SK-N-SH (cell line): ENCODE measurements around the gene KCNJ9. TPM values are rescaled to one million over a fixed set of nuclear protein-coding genes. Genes with fewer than 3 reads are reported as not detected.

ENCODE experiments used
- CTCF ChIA-PET: fragments of 300-600, 350-600 bp; formaldehyde crosslinking; extraction: SDS; loops from one replicate; lab custom pipeline; 2021; lab: Yijun Ruan, JAX
- POLR2A ChIA-PET: fragments of 350-600 bp; sonication (Branson Sonifier 250); formaldehyde crosslinking; extraction: SDS; loops from one replicate; lab custom pipeline; 2020; ENCODE audit warnings: antibody characterized with exemption, inconsistent platforms; lab: Yijun Ruan, JAX
- DNase-seq: peaks from one replicate; pipeline ENCODE4 v3.0.0; 2012
- H2AFZ ChIP-seq: fragments of 200-600 bp; sonication (generic); 2 replicates; pipeline ENCODE4 v1.8.1; 2016; ENCODE audit warnings: antibody characterized with exemption, mild to moderate bottlenecking, low read depth
- H3F3A ChIP-seq: fragments of 200-600 bp; sonication (generic); replicated peaks from 2 replicates; pipeline ENCODE3; 2016; ENCODE audit warnings: antibody characterized with exemption, mild to moderate bottlenecking; ENCODE audit not compliant: insufficient read depth
- H3K27ac ChIP-seq, 2 experiments: fragments of 200-500 bp in 1 of 2; fragments of 200-600 bp in 1 of 2; sonication (Bioruptor generic) in 1 of 2; sonication (generic), shearing (Covaris generic) in 1 of 2; 2 replicates each; pipeline versions ENCODE4 v1.5.1 to v1.6.1; 2014 to 2016; ENCODE audit warnings: low read depth in 2 of 2, inconsistent platforms in 1 of 2, low read length in 1 of 2, mild to moderate bottlenecking in 1 of 2, mixed read lengths in 1 of 2
- H3K27me3 ChIP-seq: fragments of 200-600 bp; sonication (generic), shearing (Covaris generic); 2 replicates; pipeline ENCODE4 v1.6.1; 2016; ENCODE audit warnings: mixed run types; ENCODE audit not compliant: insufficient read depth
- H3K36me3 ChIP-seq, 2 experiments: fragments of 200-500 bp in 1 of 2; fragments of 200-600 bp in 1 of 2; sonication (Bioruptor generic) in 1 of 2; sonication (generic) in 1 of 2; replicated peaks in 1 of 2; 2 replicates each; pipeline versions ENCODE3 to v1.5.1; 2014 to 2016; ENCODE audit warnings: low read length in 1 of 2, mild to moderate bottlenecking in 1 of 2; ENCODE audit not compliant: insufficient read depth in 2 of 2, control insufficient read depth in 1 of 2
- H3K4me1 ChIP-seq, 2 experiments: fragments of 200-500 bp in 1 of 2; fragments of 200-600 bp in 1 of 2; sonication (Bioruptor generic) in 1 of 2; sonication (generic), shearing (Covaris generic) in 1 of 2; 2 replicates each; pipeline versions ENCODE4 v1.5.1 to v1.6.1; 2014 to 2016; ENCODE audit warnings: low read depth in 1 of 2, low read length in 1 of 2, mixed run types in 1 of 2; ENCODE audit not compliant: insufficient read depth in 2 of 2, control insufficient read depth in 1 of 2
- H3K4me2 ChIP-seq: fragments of 200-600 bp; sonication (generic), shearing (Covaris generic); 2 replicates; pipeline ENCODE4 v1.6.1; 2017; ENCODE audit warnings: mixed run types
- H3K4me3 ChIP-seq, 2 experiments: fragments of 200-500 bp in 1 of 2; fragments of 200-600 bp in 1 of 2; sonication (Bioruptor generic) in 1 of 2; sonication (generic), shearing (Covaris generic) in 1 of 2; 2 replicates each; pipeline versions ENCODE4 v1.5.1 to v1.8.1; 2014 to 2016; ENCODE audit warnings: low read depth in 2 of 2, inconsistent platforms in 1 of 2, low read length in 1 of 2, mild to moderate bottlenecking in 1 of 2, mixed read lengths in 1 of 2, moderate library complexity in 1 of 2
- H3K79me2 ChIP-seq: fragments of 200-600 bp; sonication (generic); 2 replicates; pipeline ENCODE4 v1.8.1; 2017; ENCODE audit warnings: mild to moderate bottlenecking; ENCODE audit not compliant: insufficient read depth
- H3K9ac ChIP-seq: fragments of 200-600 bp; sonication (generic); 2 replicates; pipeline ENCODE4 v1.6.1; 2017; ENCODE audit warnings: mixed run types
- H3K9me2 ChIP-seq: fragments of 200-600 bp; sonication (generic); 2 replicates; pipeline ENCODE4 v1.6.1; 2017; ENCODE audit warnings: mixed run types
- H3K9me3 ChIP-seq: fragments of 200-600 bp; sonication (generic); 2 replicates; pipeline ENCODE4 v1.6.1; 2017; ENCODE audit warnings: mixed run types, mild to moderate bottlenecking, moderate library complexity
- H4K20me1 ChIP-seq: fragments of 200-600 bp; sonication (generic); 2 replicates; pipeline ENCODE4 v1.6.1; 2017; ENCODE audit warnings: mild to moderate bottlenecking, mixed run types; ENCODE audit not compliant: insufficient read depth
- ELF1 ChIP-seq: IDR thresholded peaks from 2 replicates; pipeline ENCODE4 v1.4.0; 2012
- FOSL2 ChIP-seq: IDR thresholded peaks from 2 replicates; pipeline ENCODE4 v1.4.0; 2012; ENCODE audit warnings: low read depth, mild to moderate bottlenecking, moderate library complexity, borderline replicate concordance
- FOXJ3 ChIP-seq: sonication (generic); formaldehyde crosslinking; IDR thresholded peaks from 2 replicates; pipeline ENCODE4 v1.5.1; 2020; ENCODE audit warnings: mild to moderate bottlenecking, missing genetic modification reagents
- GABPA ChIP-seq: IDR thresholded peaks from 2 replicates; pipeline ENCODE4 v1.4.0; 2012; ENCODE audit warnings: low read depth, mild to moderate bottlenecking
- GATA2 ChIP-seq: sonication (generic); formaldehyde crosslinking; IDR thresholded peaks from 2 replicates; pipeline ENCODE4 v1.5.0; 2020; ENCODE audit warnings: mild to moderate bottlenecking, missing genetic modification reagents
- MXI1 ChIP-seq: IDR thresholded peaks from 2 replicates; pipeline ENCODE4 v1.6.1; 2012; ENCODE audit warnings: mild to moderate bottlenecking, low read depth, low read length, improper control_type of control experiment
- NRF1 ChIP-seq: IDR thresholded peaks from 2 replicates; pipeline ENCODE4 v1.6.1; 2012; ENCODE audit warnings: low read depth, mild to moderate bottlenecking, low read length
- POLR2AphosphoS5 ChIP-seq: IDR thresholded peaks from 2 replicates; pipeline ENCODE4 v1.6.1; 2012; ENCODE audit warnings: low read depth, low read length
- RAD21 ChIP-seq: IDR thresholded peaks from 2 replicates; pipeline ENCODE4 v1.6.1; 2012; ENCODE audit warnings: mild to moderate bottlenecking, low read length
- RFX5 ChIP-seq: IDR thresholded peaks from 2 replicates; pipeline ENCODE4 v1.6.1; 2012; ENCODE audit warnings: mild to moderate bottlenecking, improper control_type of control experiment, low read length
- RXRA ChIP-seq: IDR thresholded peaks from 2 replicates; pipeline ENCODE4 v1.4.0; 2012; ENCODE audit warnings: low read depth, mild to moderate bottlenecking, borderline replicate concordance
- SMC3 ChIP-seq: IDR thresholded peaks from 2 replicates; pipeline ENCODE4 v1.6.1; 2012; ENCODE audit warnings: low read depth, low read length, improper control_type of control experiment
- TAF1 ChIP-seq: IDR thresholded peaks from 2 replicates; pipeline ENCODE4 v1.6.1; 2012; ENCODE audit warnings: low read depth, mild to moderate bottlenecking, low read length, moderate library complexity, borderline replicate concordance
- TCF12 ChIP-seq: IDR thresholded peaks from 2 replicates; pipeline ENCODE4 v1.4.0; 2012
- TEAD4 ChIP-seq: IDR thresholded peaks from 2 replicates; pipeline ENCODE4 v1.4.0; 2012; ENCODE audit warnings: mild to moderate bottlenecking, borderline replicate concordance; ENCODE audit not compliant: insufficient read depth
- YY1 ChIP-seq: IDR thresholded peaks from 2 replicates; pipeline ENCODE4 v1.4.0; 2012; ENCODE audit warnings: low read depth, mild to moderate bottlenecking
- WGBS: methylation state at CpG from one replicate; pipeline ENCODE4 v1.1.6; 2017; ENCODE audit warnings: low lambda C conversion rate; 5-methylcytosine and 5-hydroxymethylcytosine counted together
- polyA plus RNA-seq, 3 experiments: library from polyadenylated mRNA; depleted of rRNA; stranded (reverse); fragments of >200 nt; gene quantifications; 2 replicates each; pipeline ENCODE4 v1.2.3, GENCODE V29; 2012
- TF ChIP-seq, protein P1 (sequence below): IDR thresholded peaks from 2 replicates; pipeline ENCODE4 v1.6.1; 2012; ENCODE audit warnings: mild to moderate bottlenecking, low read depth, low read length, moderate library complexity
- TF ChIP-seq, protein P2 (sequence below): IDR thresholded peaks from 2 replicates; pipeline ENCODE4 v1.4.0; 2012; ENCODE audit warnings: low read depth, borderline replicate concordance
- TF ChIP-seq, protein P3 (sequence below): fragments of 150-350 bp; IDR thresholded peaks from 2 replicates; pipeline ENCODE4 v1.6.1; 2016; ENCODE audit warnings: mild to moderate bottlenecking, low read depth, low read length

Gene KCNJ9
- polyA plus RNA-seq, 1 of the 3 experiments (the other 2 are of a cell fraction) = 0.02 TPM

DNA sequence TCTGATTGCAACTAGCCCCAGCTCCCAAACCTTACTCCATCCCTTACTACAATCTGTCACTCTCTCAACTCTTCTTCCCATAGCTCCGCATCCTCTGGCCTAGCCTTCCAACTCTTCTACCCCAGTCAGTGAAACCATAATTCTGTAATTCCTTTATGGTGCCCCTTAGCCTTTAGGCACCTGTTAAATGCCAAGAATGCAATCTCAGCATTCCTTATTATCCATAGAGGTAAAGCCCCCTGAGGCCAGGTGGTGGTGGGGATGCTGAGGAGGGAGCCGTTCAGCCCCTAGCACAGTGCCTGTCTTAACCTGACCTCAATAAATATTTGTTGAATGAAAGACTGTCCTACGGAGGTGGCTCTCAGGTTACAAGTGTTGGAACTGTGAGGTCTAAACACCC is 48.2 kb downstream of the KCNJ9 start:
- no peaks in the 10 kb centered on the region for H3K9me3 ChIP-seq
- WGBS = 63% methylated on average over 3 of the region's 3 CpGs
- no peaks in the 10 kb centered on the region for H3K9me2 ChIP-seq
- H3K4me1 ChIP-seq = peaks cover 0 to 8% of the 10 kb centered on the region in 2 experiments; a peak in 1 of 4 replicates
- H4K20me1 ChIP-seq = no peaks in the 10 kb centered on the region
- H3K27me3 ChIP-seq = 0 out of 2 replicates have a peak, but pooled peaks cover 4% of the 10 kb centered on the region
- no peaks in the 10 kb centered on the region for H3K79me2 ChIP-seq
- no peak overlapping the region for H3K4me2 ChIP-seq
- H3K36me3 ChIP-seq = no peaks in the 10 kb centered on the region
- CTCF ChIA-PET = interaction anchor here (1.2 to 2.3 kb wide), 4 partner anchors 29 to 162 kb away, joined by 3 to 11 read pairs (median 6); no protein-coding TSS in a partner anchor
- TF ChIP-seq ELF1 (no peak), POLR2AphosphoS5 (no peak), YY1 (no peak), GATA2 (CRISPR knock-in tag) (no peak), MXI1 (no peak), GABPA (no peak), RAD21 (no peak), RFX5 (no peak), NRF1 (no peak), RXRA (no peak), TCF12 (no peak), SMC3 (no peak), TAF1 (no peak), FOSL2 (no peak), FOXJ3 (CRISPR knock-in tag) (no peak), TEAD4 (no peak)
- TF ChIP-seq, protein P1, sequence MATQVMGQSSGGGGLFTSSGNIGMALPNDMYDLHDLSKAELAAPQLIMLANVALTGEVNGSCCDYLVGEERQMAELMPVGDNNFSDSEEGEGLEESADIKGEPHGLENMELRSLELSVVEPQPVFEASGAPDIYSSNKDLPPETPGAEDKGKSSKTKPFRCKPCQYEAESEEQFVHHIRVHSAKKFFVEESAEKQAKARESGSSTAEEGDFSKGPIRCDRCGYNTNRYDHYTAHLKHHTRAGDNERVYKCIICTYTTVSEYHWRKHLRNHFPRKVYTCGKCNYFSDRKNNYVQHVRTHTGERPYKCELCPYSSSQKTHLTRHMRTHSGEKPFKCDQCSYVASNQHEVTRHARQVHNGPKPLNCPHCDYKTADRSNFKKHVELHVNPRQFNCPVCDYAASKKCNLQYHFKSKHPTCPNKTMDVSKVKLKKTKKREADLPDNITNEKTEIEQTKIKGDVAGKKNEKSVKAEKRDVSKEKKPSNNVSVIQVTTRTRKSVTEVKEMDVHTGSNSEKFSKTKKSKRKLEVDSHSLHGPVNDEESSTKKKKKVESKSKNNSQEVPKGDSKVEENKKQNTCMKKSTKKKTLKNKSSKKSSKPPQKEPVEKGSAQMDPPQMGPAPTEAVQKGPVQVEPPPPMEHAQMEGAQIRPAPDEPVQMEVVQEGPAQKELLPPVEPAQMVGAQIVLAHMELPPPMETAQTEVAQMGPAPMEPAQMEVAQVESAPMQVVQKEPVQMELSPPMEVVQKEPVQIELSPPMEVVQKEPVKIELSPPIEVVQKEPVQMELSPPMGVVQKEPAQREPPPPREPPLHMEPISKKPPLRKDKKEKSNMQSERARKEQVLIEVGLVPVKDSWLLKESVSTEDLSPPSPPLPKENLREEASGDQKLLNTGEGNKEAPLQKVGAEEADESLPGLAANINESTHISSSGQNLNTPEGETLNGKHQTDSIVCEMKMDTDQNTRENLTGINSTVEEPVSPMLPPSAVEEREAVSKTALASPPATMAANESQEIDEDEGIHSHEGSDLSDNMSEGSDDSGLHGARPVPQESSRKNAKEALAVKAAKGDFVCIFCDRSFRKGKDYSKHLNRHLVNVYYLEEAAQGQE = no peak
- TF ChIP-seq, protein P2, sequence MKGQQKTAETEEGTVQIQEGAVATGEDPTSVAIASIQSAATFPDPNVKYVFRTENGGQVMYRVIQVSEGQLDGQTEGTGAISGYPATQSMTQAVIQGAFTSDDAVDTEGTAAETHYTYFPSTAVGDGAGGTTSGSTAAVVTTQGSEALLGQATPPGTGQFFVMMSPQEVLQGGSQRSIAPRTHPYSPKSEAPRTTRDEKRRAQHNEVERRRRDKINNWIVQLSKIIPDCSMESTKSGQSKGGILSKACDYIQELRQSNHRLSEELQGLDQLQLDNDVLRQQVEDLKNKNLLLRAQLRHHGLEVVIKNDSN = no peak
- TF ChIP-seq, protein P3, sequence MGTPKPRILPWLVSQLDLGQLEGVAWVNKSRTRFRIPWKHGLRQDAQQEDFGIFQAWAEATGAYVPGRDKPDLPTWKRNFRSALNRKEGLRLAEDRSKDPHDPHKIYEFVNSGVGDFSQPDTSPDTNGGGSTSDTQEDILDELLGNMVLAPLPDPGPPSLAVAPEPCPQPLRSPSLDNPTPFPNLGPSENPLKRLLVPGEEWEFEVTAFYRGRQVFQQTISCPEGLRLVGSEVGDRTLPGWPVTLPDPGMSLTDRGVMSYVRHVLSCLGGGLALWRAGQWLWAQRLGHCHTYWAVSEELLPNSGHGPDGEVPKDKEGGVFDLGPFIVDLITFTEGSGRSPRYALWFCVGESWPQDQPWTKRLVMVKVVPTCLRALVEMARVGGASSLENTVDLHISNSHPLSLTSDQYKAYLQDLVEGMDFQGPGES = no peak
- POLR2A ChIA-PET = no interaction called here
- no peaks in the 10 kb centered on the region for H3F3A ChIP-seq
- no peak overlapping the region for H3K4me3 ChIP-seq
- no peak overlapping the region for H2AFZ ChIP-seq
- H3K9ac ChIP-seq = no peak overlapping the region
- H3K27ac ChIP-seq = no peak overlapping the region
- no peak for DNase-seq
